K562 (cell line): ENCODE data around the gene UBE2H. TPM values are rescaled to one million over a fixed set of nuclear protein-coding genes. Genes with fewer than 3 reads are reported as not detected.

Experiments used
- DIDO1 ChIP-seq: fragments of 450-650 bp; IDR thresholded peaks from 2 replicates; pipeline ENCODE4 v1.6.1; 2016; ENCODE audit warnings: low read depth, missing biosample characterization, missing genetic modification characterization
- ELF4 ChIP-seq: fragments of 450-650 bp; formaldehyde crosslinking; IDR thresholded peaks from 2 replicates; pipeline ENCODE4 v1.4.0; 2022; ENCODE audit warnings: missing genetic modification characterization
- GABPB1 ChIP-seq: sonication (generic); formaldehyde crosslinking; IDR thresholded peaks from 2 replicates; pipeline ENCODE4 v1.8.0; 2022; ENCODE audit warnings: mild to moderate bottlenecking, missing genetic modification reagents
- GATAD2A ChIP-seq: fragments of 450-650 bp; IDR thresholded peaks from 2 replicates; pipeline ENCODE4 v1.6.1; 2017
- HLTF ChIP-seq: fragments of 450-650 bp; IDR thresholded peaks from 2 replicates; pipeline ENCODE4 v1.6.1; 2016
- MCM5 ChIP-seq: fragments of 450-650 bp; IDR thresholded peaks from 2 replicates; pipeline ENCODE4 v1.6.1; 2016; ENCODE audit warnings: low read depth
- MYC ChIP-seq, 2 experiments: fragments of 250-450 bp in 1 of 2; sonication (Bioruptor Pico) in 1 of 2; IDR thresholded peaks; 2 replicates each; pipeline versions ENCODE4 v1.5.1 to v1.6.1; 2012 to 2021; ENCODE audit warnings: low read depth in 2 of 2, borderline replicate concordance in 1 of 2, improper control_type of control experiment in 1 of 2, low read length in 1 of 2, mild to moderate bottlenecking in 1 of 2, moderate library complexity in 1 of 2
- PHB2 ChIP-seq: fragments of 450-650 bp; IDR thresholded peaks from 2 replicates; pipeline ENCODE4 v1.6.1; 2017; ENCODE audit warnings: low read depth
- PML ChIP-seq: IDR thresholded peaks from 2 replicates; pipeline ENCODE4 v1.6.1; 2012; ENCODE audit warnings: low read length, inconsistent platforms
- POLR2AphosphoS5 ChIP-seq: IDR thresholded peaks from 2 replicates; pipeline ENCODE4 v1.6.1; 2011; ENCODE audit warnings: mild to moderate bottlenecking, low read depth, low read length, moderate library complexity; ENCODE audit not compliant: control insufficient read depth, insufficient read depth
- PTRF ChIP-seq: fragments of 450-650 bp; IDR thresholded peaks from 2 replicates; pipeline ENCODE4 v1.6.1; 2016; ENCODE audit warnings: mild to moderate bottlenecking, missing genetic modification characterization, missing compliant biosample characterization
- SMARCA5 ChIP-seq: fragments of 450-650 bp; IDR thresholded peaks from 2 replicates; pipeline ENCODE4 v1.6.1; 2016
- SMARCE1 ChIP-seq: fragments of 450-650 bp; IDR thresholded peaks from 2 replicates; pipeline ENCODE4 v1.7.1; 2016; ENCODE audit warnings: mild to moderate bottlenecking
- ZBTB8A ChIP-seq: fragments of 450-650 bp; IDR thresholded peaks from 2 replicates; pipeline ENCODE4 v1.6.1; 2018; ENCODE audit warnings: mild to moderate bottlenecking, moderate library complexity; ENCODE audit not compliant: partially characterized antibody
- ZKSCAN1 ChIP-seq: fragments of 150-350 bp; IDR thresholded peaks from 2 replicates; pipeline ENCODE4 v1.6.1; 2016; ENCODE audit warnings: low read depth, low read length
- ZNF146 ChIP-seq: IDR thresholded peaks from one replicate; pipeline ENCODE4 v1.6.1; 2018; ENCODE audit warnings: missing compliant biosample characterization; ENCODE audit not compliant: unreplicated experiment
- ZNF24 ChIP-seq: fragments of 450-650 bp; IDR thresholded peaks from 2 replicates; pipeline ENCODE4 v1.6.1; 2016
- polyA plus RNA-seq, 8 experiments: library from polyadenylated mRNA; depleted of rRNA in 4 of 8; stranded (reverse) in 5 of 8; unstranded in 3 of 8; fragments of >200 nt; fragmentation: Nextera tagmentation in 2 of 8; fragmentation: Illumina TruSeq in 1 of 8; extraction: Ambion mirVana in 2 of 8; extraction: Trizol in 1 of 8; gene quantifications; 2 replicates each; pipeline versions ENCODE4 v1.2.1 to v1.2.3, GENCODE V29; 2011 to 2014; ENCODE audit warnings: inconsistent platforms in 1 of 8, missing spikeins in 1 of 8
- total RNA-seq, 7 experiments: library from RNA; depleted of rRNA in 6 of 7; stranded (reverse); fragments of >200 nt in 6 of 7; fragmentation: Illumina TruSeq in 2 of 7; extraction: Trizol in 2 of 7; gene quantifications; 2 replicates each; pipeline versions ENCODE4 v1.2.1 to v1.2.3, GENCODE V29; 2011 to 2021; ENCODE audit warnings: low replicate concordance in 1 of 7
- TF ChIP-seq, protein P1 (sequence below): sonication (generic); formaldehyde crosslinking; IDR thresholded peaks from 2 replicates; pipeline ENCODE4 v1.8.1; 2023; ENCODE audit warnings: mild to moderate bottlenecking, missing genetic modification reagents
- TF ChIP-seq, protein P2 (sequence below): fragments of 450-650 bp; IDR thresholded peaks from 2 replicates; pipeline ENCODE4 v1.6.1; 2016; ENCODE audit warnings: antibody characterized with exemption
- TF ChIP-seq, protein P3 (sequence below): fragments of 450-650 bp; conservative IDR thresholded peaks from 2 replicates; pipeline ENCODE4 v1.6.1; 2016; ENCODE audit warnings: missing genetic modification characterization, low read depth, mild to moderate bottlenecking, control low read depth, missing compliant biosample characterization
- TF ChIP-seq, protein P4 (sequence below): IDR thresholded peaks from 2 replicates; pipeline ENCODE4 v1.6.1; 2012; ENCODE audit warnings: low read depth, low read length, improper control_type of control experiment, borderline replicate concordance
- TF ChIP-seq, protein P5 (sequence below): sonication (generic); formaldehyde crosslinking; IDR thresholded peaks from 2 replicates; pipeline ENCODE4 v1.8.1; 2023; ENCODE audit warnings: mild to moderate bottlenecking, missing genetic modification reagents, moderate library complexity

Gene UBE2H
- total and polyA plus RNA-seq, 9 of the 15 experiments (the other 6 are each of a cell fraction or from before 2014, with no cell fraction given) = 6.3 to 33.0 (median 13.3) TPM

DNA sequence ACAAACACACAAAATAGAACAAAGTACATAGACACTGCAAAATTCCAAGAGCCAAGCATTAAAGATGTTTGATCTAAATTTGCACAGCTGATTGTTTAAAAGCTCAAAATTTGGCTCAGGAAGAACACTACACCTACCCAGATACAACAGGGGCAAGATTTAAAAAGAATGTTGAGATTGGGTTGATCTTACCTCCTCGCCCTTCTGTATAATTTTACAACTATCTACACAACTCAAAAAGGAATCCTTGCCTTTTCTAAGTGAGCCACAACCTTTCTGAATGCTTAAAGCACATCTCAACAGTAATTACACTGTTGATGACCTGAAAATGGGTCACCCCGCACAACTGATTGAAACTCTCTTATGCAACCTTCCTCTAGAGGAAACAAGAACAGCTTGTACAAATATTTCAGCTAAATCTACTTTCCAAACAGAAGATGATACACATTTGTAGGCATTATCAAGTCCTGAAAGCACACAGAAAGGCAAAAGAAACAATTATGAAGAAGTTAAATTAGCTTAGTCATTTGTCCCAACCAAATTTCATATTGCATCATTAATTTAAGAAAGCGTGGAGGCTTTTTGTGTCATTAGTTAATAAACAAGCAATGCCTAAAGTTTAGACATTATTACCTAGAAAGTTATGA, 75.5 kb downstream of the UBE2H start (continued):
- TF ChIP-seq, protein P1, sequence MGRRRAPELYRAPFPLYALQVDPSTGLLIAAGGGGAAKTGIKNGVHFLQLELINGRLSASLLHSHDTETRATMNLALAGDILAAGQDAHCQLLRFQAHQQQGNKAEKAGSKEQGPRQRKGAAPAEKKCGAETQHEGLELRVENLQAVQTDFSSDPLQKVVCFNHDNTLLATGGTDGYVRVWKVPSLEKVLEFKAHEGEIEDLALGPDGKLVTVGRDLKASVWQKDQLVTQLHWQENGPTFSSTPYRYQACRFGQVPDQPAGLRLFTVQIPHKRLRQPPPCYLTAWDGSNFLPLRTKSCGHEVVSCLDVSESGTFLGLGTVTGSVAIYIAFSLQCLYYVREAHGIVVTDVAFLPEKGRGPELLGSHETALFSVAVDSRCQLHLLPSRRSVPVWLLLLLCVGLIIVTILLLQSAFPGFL (CRISPR knock-in tag) = 0 out of 2 replicates have a peak, but pooled peaks have one; percentile 76
- no peak for TF ChIP-seq DIDO1 (tag)
- TF ChIP-seq PHB2 = no peak
- TF ChIP-seq, protein P2, sequence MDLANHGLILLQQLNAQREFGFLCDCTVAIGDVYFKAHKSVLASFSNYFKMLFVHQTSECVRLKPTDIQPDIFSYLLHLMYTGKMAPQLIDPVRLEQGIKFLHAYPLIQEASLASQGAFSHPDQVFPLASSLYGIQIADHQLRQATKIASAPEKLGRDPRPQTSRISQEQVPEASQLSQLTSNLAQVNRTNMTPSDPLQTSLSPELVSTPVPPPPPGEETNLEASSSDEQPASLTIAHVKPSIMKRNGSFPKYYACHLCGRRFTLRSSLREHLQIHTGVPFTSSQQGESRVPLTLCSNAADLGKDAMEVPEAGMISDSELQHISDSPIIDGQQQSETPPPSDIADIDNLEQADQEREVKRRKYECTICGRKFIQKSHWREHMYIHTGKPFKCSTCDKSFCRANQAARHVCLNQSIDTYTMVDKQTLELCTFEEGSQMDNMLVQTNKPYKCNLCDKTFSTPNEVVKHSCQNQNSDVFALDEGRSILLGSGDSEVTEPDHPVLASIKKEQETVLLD = no peak
- no peak for TF ChIP-seq PTRF (tag)
- TF ChIP-seq MYC (IDR thresholded peaks at IDR 0.05; ENCODE audit: low read depth, low read length) = no peak
- TF ChIP-seq MYC (CRISPR knock-in tag; IDR thresholded peaks at IDR 0.05; ENCODE audit: borderline replicate concordance, low read depth) = no peak
- no peak for TF ChIP-seq ZBTB8A
- no peak for TF ChIP-seq HLTF
- TF ChIP-seq, protein P3, sequence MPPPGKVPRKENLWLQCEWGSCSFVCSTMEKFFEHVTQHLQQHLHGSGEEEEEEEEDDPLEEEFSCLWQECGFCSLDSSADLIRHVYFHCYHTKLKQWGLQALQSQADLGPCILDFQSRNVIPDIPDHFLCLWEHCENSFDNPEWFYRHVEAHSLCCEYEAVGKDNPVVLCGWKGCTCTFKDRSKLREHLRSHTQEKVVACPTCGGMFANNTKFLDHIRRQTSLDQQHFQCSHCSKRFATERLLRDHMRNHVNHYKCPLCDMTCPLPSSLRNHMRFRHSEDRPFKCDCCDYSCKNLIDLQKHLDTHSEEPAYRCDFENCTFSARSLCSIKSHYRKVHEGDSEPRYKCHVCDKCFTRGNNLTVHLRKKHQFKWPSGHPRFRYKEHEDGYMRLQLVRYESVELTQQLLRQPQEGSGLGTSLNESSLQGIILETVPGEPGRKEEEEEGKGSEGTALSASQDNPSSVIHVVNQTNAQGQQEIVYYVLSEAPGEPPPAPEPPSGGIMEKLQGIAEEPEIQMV (tag) = peak; percentile 11; the same call in 1 of the 2 replicates
- TF ChIP-seq ZNF146 (CRISPR knock-in tag) = no peak
- peak; percentile 38; the same call in 1 of the 2 replicates for TF ChIP-seq SMARCE1
- TF ChIP-seq SMARCA5 = no peak; the same call in 1 of the 2 replicates
- no peak for TF ChIP-seq ELF4 (CRISPR knock-in tag)
- no peak for TF ChIP-seq POLR2AphosphoS5
- no peak for TF ChIP-seq PML
- no peak for TF ChIP-seq ZNF24
- TF ChIP-seq, protein P4, sequence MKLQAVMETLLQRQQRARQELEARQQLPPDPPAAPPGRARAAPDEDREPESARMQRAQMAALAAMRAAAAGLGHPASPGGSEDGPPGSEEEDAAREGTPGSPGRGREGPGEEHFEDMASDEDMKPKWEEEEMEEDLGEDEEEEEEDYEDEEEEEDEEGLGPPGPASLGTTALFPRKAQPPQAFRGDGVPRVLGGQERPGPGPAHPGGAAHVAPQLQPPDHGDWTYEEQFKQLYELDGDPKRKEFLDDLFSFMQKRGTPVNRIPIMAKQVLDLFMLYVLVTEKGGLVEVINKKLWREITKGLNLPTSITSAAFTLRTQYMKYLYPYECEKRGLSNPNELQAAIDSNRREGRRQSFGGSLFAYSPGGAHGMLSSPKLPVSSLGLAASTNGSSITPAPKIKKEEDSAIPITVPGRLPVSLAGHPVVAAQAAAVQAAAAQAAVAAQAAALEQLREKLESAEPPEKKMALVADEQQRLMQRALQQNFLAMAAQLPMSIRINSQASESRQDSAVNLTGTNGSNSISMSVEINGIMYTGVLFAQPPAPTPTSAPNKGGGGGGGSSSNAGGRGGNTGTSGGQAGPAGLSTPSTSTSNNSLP = no peak
- TF ChIP-seq GABPB1 = no peak
- no peak for TF ChIP-seq ZKSCAN1
- TF ChIP-seq MCM5 = no peak
- TF ChIP-seq, protein P5, sequence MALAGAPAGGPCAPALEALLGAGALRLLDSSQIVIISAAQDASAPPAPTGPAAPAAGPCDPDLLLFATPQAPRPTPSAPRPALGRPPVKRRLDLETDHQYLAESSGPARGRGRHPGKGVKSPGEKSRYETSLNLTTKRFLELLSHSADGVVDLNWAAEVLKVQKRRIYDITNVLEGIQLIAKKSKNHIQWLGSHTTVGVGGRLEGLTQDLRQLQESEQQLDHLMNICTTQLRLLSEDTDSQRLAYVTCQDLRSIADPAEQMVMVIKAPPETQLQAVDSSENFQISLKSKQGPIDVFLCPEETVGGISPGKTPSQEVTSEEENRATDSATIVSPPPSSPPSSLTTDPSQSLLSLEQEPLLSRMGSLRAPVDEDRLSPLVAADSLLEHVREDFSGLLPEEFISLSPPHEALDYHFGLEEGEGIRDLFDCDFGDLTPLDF (CRISPR knock-in tag) = no peak
- no peak for TF ChIP-seq GATAD2A
